Middle frontal gyrus (tissue), 1 donor: ENCODE data around the gene SCOC.

Source experiments
- DNase-seq: peaks from one replicate; pipeline ENCODE4 v3.0.0-alpha.2; 2015; ENCODE audit warnings: low spot score; ENCODE audit errors: extremely low spot score

SCOC gene

GRCh38 chr4:140373328-140374129 is at the start of gene SCOC:
Gene SCOC, plus strand, starts transcription at chr4:140373646. Its CDS starts 5,525 bp downstream, at chr4:140379171.
- DNase-seq = peak; percentile 99

GRCh38 chr4:140326395-140326993 is 47.0 kb upstream of the SCOC start:
- peak; percentile 6 for DNase-seq

GRCh38 chr4:140330311-140330900 is 43.0 kb upstream of the SCOC start:
- no peak for DNase-seq

GRCh38 chr4:140331245-140331644 is 42.2 kb upstream of the SCOC start:
- DNase-seq = no peak

GRCh38 chr4:140331876-140332275 is 41.6 kb upstream of the SCOC start:
- DNase-seq = no peak

- no peak for DNase-seq
These were observed 40.7 kb upstream of the SCOC start for GRCh38 chr4:140332734-140333133.

GRCh38 chr4:140333523-140333922 is 39.9 kb upstream of the SCOC start:
- DNase-seq = no peak

GRCh38 chr4:140335076-140335475 is 38.4 kb upstream of the SCOC start:
- no peak for DNase-seq

- no peak for DNase-seq
These were observed 36.7 kb upstream of the SCOC start for GRCh38 chr4:140336730-140337129.

- no peak for DNase-seq
These were observed 30.8 kb upstream of the SCOC start for GRCh38 chr4:140342620-140343019.

GRCh38 chr4:140343303-140343702 is 30.1 kb upstream of the SCOC start:
- no peak for DNase-seq

GRCh38 chr4:140344101-140344500 is 29.3 kb upstream of the SCOC start:
- DNase-seq = no peak

- DNase-seq = peak; percentile 51
These were observed 28.8 kb upstream of the SCOC start for GRCh38 chr4:140344621-140345020.

GRCh38 chr4:140346136-140346535 is 27.3 kb upstream of the SCOC start:
- DNase-seq = no peak

GRCh38 chr4:140349816-140350215 is 23.6 kb upstream of the SCOC start:
- no peak for DNase-seq

- no peak for DNase-seq
These were observed 22.1 kb upstream of the SCOC start for GRCh38 chr4:140351093-140352075.

GRCh38 chr4:140353786-140354185 is 19.7 kb upstream of the SCOC start:
- no peak for DNase-seq

GRCh38 chr4:140355288-140355687 is 18.2 kb upstream of the SCOC start:
- DNase-seq = no peak

- DNase-seq = no peak
These were observed 15.6 kb upstream of the SCOC start for GRCh38 chr4:140357868-140358267.

- DNase-seq = no peak
These were observed 15.2 kb upstream of the SCOC start for GRCh38 chr4:140358281-140358680.
